Posterior cingulate gyrus (tissue), 11 donors: ENCODE measurements around the gene GGT6.

Source experiments
- DNase-seq, 10 donors: peaks; one replicate each; pipeline versions ENCODE4 v3.0.0 to v3.0.0-alpha.2; 2020 to 2021; ENCODE audit warnings: mixed read lengths in 3 of 10
- intact Hi-C: fragments of 100-400 bp; cut with DNase I; formaldehyde crosslinking; loops from one replicate; pipeline ENCODE4 v1.15.1; 2023

GGT6 gene

GRCh38 chr17:4513113-4514032 lies 47.0 kb downstream of the GGT6 start:
- intact Hi-C loops, result no loop called here
- no peak for DNase-seq

- DNase-seq, result no peak
- intact Hi-C loops, result no loop called here
Measured at GRCh38 chr17:4512156-4513112, 47.9 kb downstream of the GGT6 start.

GRCh38 chr17:4511199-4511932 lies 49.0 kb downstream of the GGT6 start:
- no peak for DNase-seq
- intact Hi-C loops, result no loop called here

- intact Hi-C loops, result no loop called here
- peak in 1 of 10 donors; percentile 29 for DNase-seq
Measured at GRCh38 chr17:4510618-4510941, 49.8 kb downstream of the GGT6 start.

- DNase-seq, result peak in 4 of 10 donors; percentile 30 to 86 (median 52)
- intact Hi-C loops, result no loop called here
Measured at GRCh38 chr17:4509923-4510617, 50.3 kb downstream of the GGT6 start.

- intact Hi-C loops, result no loop called here
- no peak for DNase-seq
Measured at GRCh38 chr17:4509401-4509800, 51.0 kb downstream of the GGT6 start.

- intact Hi-C loops, result no loop called here
Measured at GRCh38 chr17:4508207-4508606, 52.2 kb downstream of the GGT6 start.

GRCh38 chr17:4507361-4508111 lies 52.8 kb downstream of the GGT6 start:
- no peak for DNase-seq
- intact Hi-C loops, result no loop called here

More at GRCh38 chr17:4508207-4508606, 52.2 kb downstream of the GGT6 start:
- no peak for DNase-seq
